Measurements from ENCODE around the gene LRP1B. TPM values are rescaled to one million over a fixed set of nuclear protein-coding genes. Genes with fewer than 3 reads are reported as not detected.

Gene LRP1B
- polyA plus RNA-seq, 1 donor: 1.0 TPM

DNA sequence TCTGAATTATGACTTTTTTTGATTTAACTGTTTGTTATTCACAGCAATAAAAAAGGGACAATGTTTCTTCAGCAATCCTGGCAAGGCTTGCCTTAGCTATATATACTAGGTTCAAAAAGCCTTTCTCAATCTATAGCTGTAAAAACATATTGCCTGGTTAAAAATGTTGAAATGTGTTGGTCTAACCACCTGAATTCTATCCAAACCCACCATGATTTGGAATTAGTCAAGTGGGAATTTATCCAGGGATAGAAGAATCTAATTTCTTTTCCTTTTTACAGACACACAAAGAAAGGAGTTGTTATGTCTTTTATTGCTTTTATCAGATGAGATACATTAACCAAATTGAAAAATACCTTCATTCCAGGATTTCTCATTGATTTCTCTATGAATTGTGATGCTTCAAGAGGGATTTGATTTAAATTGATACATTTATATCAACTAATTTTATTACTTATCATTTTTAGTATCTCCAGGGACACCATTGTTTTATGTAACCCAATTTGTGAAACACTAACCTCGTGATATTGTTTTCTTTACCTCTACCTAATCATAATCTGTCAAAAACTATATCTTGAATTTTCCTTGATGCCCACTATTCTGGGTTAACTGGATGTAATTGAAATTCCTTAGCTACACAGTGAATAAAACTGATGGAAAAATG, 88.1 kb downstream of the LRP1B start:
- Histone ChIP-seq H3K9me3 (ENCODE audit: control insufficient read depth, low read depth, low read length) (no peaks in the 10 kb centered on the region), H3K4me3 (ENCODE audit: low read length) (no peak overlapping the region), H3K36me3 (ENCODE audit: control insufficient read depth, insufficient read depth, low read length) (no peaks in the 10 kb centered on the region), H3K4me1 (ENCODE audit: control insufficient read depth, insufficient read depth, low read length) (no peaks in the 10 kb centered on the region), H3K27ac (ENCODE audit: low read length) (no peak overlapping the region), H3K27me3 (ENCODE audit: control insufficient read depth, insufficient read depth, low read length) (no peaks in the 10 kb centered on the region)
- no peak for DNase-seq
- WGBS (ENCODE audit: insufficient coverage, low lambda C conversion rate): no CpG with 5 or more reads among the region's 1 CpG

DNA sequence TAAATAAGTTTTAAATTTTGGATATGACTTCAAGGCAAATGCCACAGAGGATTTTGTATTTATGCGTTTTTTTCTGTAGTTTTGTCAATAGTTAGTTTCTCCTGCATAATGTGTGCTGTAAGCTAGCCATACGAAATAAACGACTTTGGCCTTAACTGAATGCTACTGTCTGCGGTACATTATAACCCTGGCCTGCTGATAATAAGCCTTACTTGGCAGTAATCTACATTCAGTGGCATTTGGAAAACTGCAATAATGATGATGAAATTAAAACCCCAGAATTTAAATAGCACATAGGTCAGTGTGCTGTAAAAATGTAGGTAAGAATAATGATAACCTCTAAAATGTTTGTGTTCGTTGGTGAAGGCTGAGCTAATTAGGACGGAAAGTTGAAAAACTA, 88.8 kb downstream of the LRP1B start:
- no peak for DNase-seq
- Histone ChIP-seq H3K4me1 (ENCODE audit: control insufficient read depth, insufficient read depth, low read length) (no peaks in the 10 kb centered on the region), H3K27me3 (ENCODE audit: control insufficient read depth, insufficient read depth, low read length) (no peaks in the 10 kb centered on the region), H3K4me3 (ENCODE audit: low read length) (no peak overlapping the region), H3K27ac (ENCODE audit: low read length) (no peak overlapping the region), H3K9me3 (ENCODE audit: control insufficient read depth, low read depth, low read length) (no peaks in the 10 kb centered on the region), H3K36me3 (ENCODE audit: control insufficient read depth, insufficient read depth, low read length) (no peaks in the 10 kb centered on the region)
- WGBS (ENCODE audit: insufficient coverage, low lambda C conversion rate): 92% methylated on average over 5 of the region's 6 CpGs

- no peaks in the 10 kb centered on the region for H3K36me3 ChIP-seq (ENCODE audit: control insufficient read depth, insufficient read depth, low read length)
- H3K27ac ChIP-seq (ENCODE audit: low read length): no peak overlapping the region
- no peaks in the 10 kb centered on the region for H3K4me1 ChIP-seq (ENCODE audit: control insufficient read depth, insufficient read depth, low read length)
- no peaks in the 10 kb centered on the region for H3K9me3 ChIP-seq (ENCODE audit: control insufficient read depth, low read depth, low read length)
- H3K27me3 ChIP-seq (ENCODE audit: control insufficient read depth, insufficient read depth, low read length): no peaks in the 10 kb centered on the region
- H3K4me3 ChIP-seq (ENCODE audit: low read length): no peak overlapping the region
- 92% methylated on average over 1 of the region's 1 CpG for WGBS (ENCODE audit: insufficient coverage, low lambda C conversion rate)
- no peak for DNase-seq
These were observed 89.7 kb downstream of the LRP1B start for GRCh38 chr2:142041105-142041504.

DNA sequence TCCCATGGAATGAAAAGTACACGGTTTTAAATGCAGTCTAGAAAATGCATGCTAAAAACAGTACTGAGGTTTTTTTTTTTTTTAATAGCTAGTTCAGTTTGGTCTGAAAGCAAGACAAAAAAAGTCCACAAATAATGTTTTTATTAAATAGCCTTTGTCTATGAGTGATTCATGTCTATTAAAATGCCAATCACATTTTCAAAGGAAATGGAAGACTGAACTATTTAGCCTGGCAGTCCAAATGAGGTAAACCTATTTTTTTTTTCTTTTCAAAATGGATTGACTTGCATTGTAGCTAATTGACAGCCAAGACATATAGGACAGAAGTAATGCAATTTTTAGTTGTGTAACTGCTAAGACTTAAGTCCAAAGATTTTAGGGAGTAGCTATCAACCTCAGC, 90.3 kb downstream of the LRP1B start:
- no peak for DNase-seq
- WGBS (ENCODE audit: insufficient coverage, low lambda C conversion rate): 86% methylated on average over 1 of the region's 1 CpG
- Histone ChIP-seq H3K4me3 (ENCODE audit: low read length) (no peak overlapping the region), H3K27me3 (ENCODE audit: control insufficient read depth, insufficient read depth, low read length) (no peaks in the 10 kb centered on the region), H3K36me3 (ENCODE audit: control insufficient read depth, insufficient read depth, low read length) (no peaks in the 10 kb centered on the region), H3K9me3 (ENCODE audit: control insufficient read depth, low read depth, low read length) (no peaks in the 10 kb centered on the region), H3K27ac (ENCODE audit: low read length) (no peak overlapping the region), H3K4me1 (ENCODE audit: control insufficient read depth, insufficient read depth, low read length) (no peaks in the 10 kb centered on the region)

DNA sequence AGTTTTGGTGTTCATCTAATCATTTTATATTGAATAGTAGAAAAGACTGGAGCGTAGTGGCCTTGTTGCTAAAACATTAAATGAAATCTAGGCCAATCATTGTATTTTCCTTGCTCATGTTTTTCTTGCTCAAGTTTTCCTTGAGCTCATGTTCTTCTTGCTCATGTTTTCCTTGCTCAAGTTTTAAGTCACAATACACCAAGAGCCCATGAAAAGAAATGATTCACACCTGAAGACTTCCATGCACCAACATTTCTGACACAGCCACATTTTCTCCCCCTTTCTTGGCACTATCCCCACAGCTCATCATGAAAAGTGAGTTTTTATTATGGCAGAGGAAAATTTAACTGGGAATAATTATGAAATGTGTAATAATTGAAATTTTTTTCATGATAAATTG, 92.0 kb downstream of the LRP1B start:
- H3K4me1 ChIP-seq (ENCODE audit: control insufficient read depth, insufficient read depth, low read length): no peaks in the 10 kb centered on the region
- no peak overlapping the region for H3K4me3 ChIP-seq (ENCODE audit: low read length)

DNA sequence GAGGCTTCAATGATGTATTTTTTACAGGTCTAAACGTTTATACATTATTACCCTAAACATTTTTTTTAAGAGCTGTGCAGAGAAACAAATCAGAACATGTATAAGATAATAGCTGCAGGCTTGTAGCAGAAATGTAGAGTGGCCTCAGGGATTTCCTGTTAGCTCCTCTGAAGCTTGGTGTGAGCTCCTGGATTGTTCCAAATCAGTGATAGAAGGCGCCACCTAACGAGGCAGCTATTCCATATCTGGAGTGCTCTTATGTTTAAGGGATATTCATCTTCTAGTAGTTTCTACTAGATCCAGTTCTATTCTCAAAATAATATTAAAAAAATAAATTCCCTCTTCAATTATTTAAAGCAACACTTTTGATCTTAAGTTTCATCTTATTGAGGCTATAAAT, 93.1 kb downstream of the LRP1B start:
- H3K9me3 ChIP-seq (ENCODE audit: control insufficient read depth, low read depth, low read length): no peaks in the 10 kb centered on the region
- no peak overlapping the region for H3K4me3 ChIP-seq (ENCODE audit: low read length)
- WGBS (ENCODE audit: insufficient coverage, low lambda C conversion rate): no CpG with 5 or more reads among the region's 3 CpGs
- no peaks in the 10 kb centered on the region for H3K36me3 ChIP-seq (ENCODE audit: control insufficient read depth, insufficient read depth, low read length)
- no peaks in the 10 kb centered on the region for H3K27me3 ChIP-seq (ENCODE audit: control insufficient read depth, insufficient read depth, low read length)
- H3K27ac ChIP-seq (ENCODE audit: low read length): no peak overlapping the region
- DNase-seq: no peak
- no peaks in the 10 kb centered on the region for H3K4me1 ChIP-seq (ENCODE audit: control insufficient read depth, insufficient read depth, low read length)

More for the DNA sequence above, 92.0 kb downstream of the LRP1B start:
- H3K9me3 ChIP-seq (ENCODE audit: control insufficient read depth, low read depth, low read length): no peaks in the 10 kb centered on the region
- no peak for DNase-seq
- H3K27ac ChIP-seq (ENCODE audit: low read length): no peak overlapping the region
- H3K36me3 ChIP-seq (ENCODE audit: control insufficient read depth, insufficient read depth, low read length): no peaks in the 10 kb centered on the region
- H3K27me3 ChIP-seq (ENCODE audit: control insufficient read depth, insufficient read depth, low read length): no peaks in the 10 kb centered on the region
- WGBS (ENCODE audit: insufficient coverage, low lambda C conversion rate): 100% methylated on average over 1 of the region's 1 CpG

- 80% methylated on average over 1 of the region's 3 CpGs for WGBS (ENCODE audit: insufficient coverage, low lambda C conversion rate)
- DNase-seq: no peak
These were observed 93.8 kb downstream of the LRP1B start for GRCh38 chr2:142037066-142037465.

GRCh38 chr2:142033393-142033792, 97.4 kb downstream of the LRP1B start:
- Histone ChIP-seq H3K36me3 (ENCODE audit: control insufficient read depth, insufficient read depth, low read length) (no peaks in the 10 kb centered on the region), H3K4me1 (ENCODE audit: control insufficient read depth, insufficient read depth, low read length) (no peaks in the 10 kb centered on the region), H3K27me3 (ENCODE audit: control insufficient read depth, insufficient read depth, low read length) (no peaks in the 10 kb centered on the region), H3K27ac (ENCODE audit: low read length) (no peak overlapping the region), H3K9me3 (ENCODE audit: control insufficient read depth, low read depth, low read length) (no peaks in the 10 kb centered on the region), H3K4me3 (ENCODE audit: low read length) (no peak overlapping the region)
- no CpG with 5 or more reads among the region's 1 CpG for WGBS (ENCODE audit: insufficient coverage, low lambda C conversion rate)
- DNase-seq: no peak

More at GRCh38 chr2:142037066-142037465, 93.8 kb downstream of the LRP1B start:
- Histone ChIP-seq H3K4me3 (ENCODE audit: low read length) (no peak overlapping the region), H3K9me3 (ENCODE audit: control insufficient read depth, low read depth, low read length) (no peaks in the 10 kb centered on the region), H3K27me3 (ENCODE audit: control insufficient read depth, insufficient read depth, low read length) (no peaks in the 10 kb centered on the region), H3K36me3 (ENCODE audit: control insufficient read depth, insufficient read depth, low read length) (no peaks in the 10 kb centered on the region), H3K27ac (ENCODE audit: low read length) (no peak overlapping the region), H3K4me1 (ENCODE audit: control insufficient read depth, insufficient read depth, low read length) (no peaks in the 10 kb centered on the region)

GRCh38 chr2:142031656-142032055, 99.2 kb downstream of the LRP1B start:
- no peak overlapping the region for H3K4me3 ChIP-seq (ENCODE audit: low read length)
- H3K9me3 ChIP-seq (ENCODE audit: control insufficient read depth, low read depth, low read length): no peaks in the 10 kb centered on the region
- DNase-seq: no peak
- no peaks in the 10 kb centered on the region for H3K36me3 ChIP-seq (ENCODE audit: control insufficient read depth, insufficient read depth, low read length)
- 100% methylated on average over 2 of the region's 3 CpGs for WGBS (ENCODE audit: insufficient coverage, low lambda C conversion rate)
- no peak overlapping the region for H3K27ac ChIP-seq (ENCODE audit: low read length)
- H3K4me1 ChIP-seq (ENCODE audit: control insufficient read depth, insufficient read depth, low read length): no peaks in the 10 kb centered on the region
- no peaks in the 10 kb centered on the region for H3K27me3 ChIP-seq (ENCODE audit: control insufficient read depth, insufficient read depth, low read length)

- H3K4me3 ChIP-seq (ENCODE audit: low read length): no peak overlapping the region
- H3K36me3 ChIP-seq (ENCODE audit: control insufficient read depth, insufficient read depth, low read length): no peaks in the 10 kb centered on the region
- no peak for DNase-seq
- no peaks in the 10 kb centered on the region for H3K9me3 ChIP-seq (ENCODE audit: control insufficient read depth, low read depth, low read length)
- H3K27ac ChIP-seq (ENCODE audit: low read length): no peak overlapping the region
- no peaks in the 10 kb centered on the region for H3K27me3 ChIP-seq (ENCODE audit: control insufficient read depth, insufficient read depth, low read length)
- WGBS (ENCODE audit: insufficient coverage, low lambda C conversion rate): 100% methylated on average over 1 of the region's 2 CpGs
- no peaks in the 10 kb centered on the region for H3K4me1 ChIP-seq (ENCODE audit: control insufficient read depth, insufficient read depth, low read length)
These were observed 100.1 kb downstream of the LRP1B start for GRCh38 chr2:142030735-142031134.

DNA sequence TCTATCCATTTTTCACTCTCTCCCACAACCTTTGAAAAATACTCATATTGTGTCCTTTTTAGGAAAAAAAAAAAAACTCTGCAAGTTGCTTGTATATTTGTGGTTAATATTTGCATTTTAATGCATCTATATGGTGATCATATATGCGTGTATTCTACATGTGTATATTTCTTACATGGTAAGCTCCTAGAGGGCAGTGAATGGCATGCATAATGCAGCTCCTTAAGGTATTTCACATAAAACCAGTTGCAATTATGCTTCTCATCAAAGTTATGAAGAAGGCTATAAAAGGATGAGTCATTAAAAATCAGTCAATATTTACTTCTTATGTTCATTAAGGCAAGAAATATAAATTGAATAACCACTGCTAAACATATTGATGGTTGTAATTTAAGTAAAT, 100.8 kb downstream of the LRP1B start:
- Histone ChIP-seq H3K27ac (ENCODE audit: low read length) (no peak overlapping the region), H3K4me3 (ENCODE audit: low read length) (no peak overlapping the region), H3K4me1 (ENCODE audit: control insufficient read depth, insufficient read depth, low read length) (no peaks in the 10 kb centered on the region), H3K36me3 (ENCODE audit: control insufficient read depth, insufficient read depth, low read length) (no peaks in the 10 kb centered on the region), H3K27me3 (ENCODE audit: control insufficient read depth, insufficient read depth, low read length) (no peaks in the 10 kb centered on the region), H3K9me3 (ENCODE audit: control insufficient read depth, low read depth, low read length) (no peaks in the 10 kb centered on the region)
- no CpG with 5 or more reads among the region's 1 CpG for WGBS (ENCODE audit: insufficient coverage, low lambda C conversion rate)
- no peak for DNase-seq

All from large intestine (tissue), 3 donors.